CD14-positive monocyte (primary cell): Measurements from ENCODE around the gene FHOD3. TPM values are rescaled to one million over a fixed set of nuclear protein-coding genes. Genes with fewer than 3 reads are reported as not detected.

Experiments
- DNase-seq, 3 donors: peaks; one replicate each; pipeline ENCODE4 v3.0.0-alpha.2; 2011 to 2022
- H2AFZ ChIP-seq: 2 replicates; pipeline ENCODE4 v1.6.0; 2012; ENCODE audit warnings: mild to moderate bottlenecking, low read depth, low read length, inconsistent platforms; ENCODE audit not compliant: insufficient read depth, poor library complexity, severe bottlenecking
- H3K27ac ChIP-seq, 2 donors: 1 replicate in 1 of 2; 2 replicates in 1 of 2; pipeline ENCODE4 v1.5.1; 2012 to 2013; ENCODE audit warnings: low read length in 2 of 2, control low read depth in 1 of 2, inconsistent platforms in 1 of 2, low read depth in 1 of 2, mild to moderate bottlenecking in 1 of 2
- H3K27me3 ChIP-seq, 2 donors: one replicate each; pipeline versions ENCODE4 v1.6.0 to v1.6.1; 2011 to 2013; ENCODE audit warnings: low read length in 2 of 2; ENCODE audit not compliant: control insufficient read depth in 2 of 2, insufficient read depth in 2 of 2
- H3K36me3 ChIP-seq, 2 donors: replicated peaks in 1 of 2; 1 replicate in 1 of 2; 2 replicates in 1 of 2; pipeline versions ENCODE4 v1.5.1 to v1.6.1; 2012 to 2013; ENCODE audit warnings: low read length in 2 of 2, control low read depth in 1 of 2, inconsistent platforms in 1 of 2, mild to moderate bottlenecking in 1 of 2; ENCODE audit not compliant: insufficient read depth in 2 of 2, control insufficient read depth in 1 of 2
- H3K4me1 ChIP-seq, 2 donors: 1 replicate in 1 of 2; 2 replicates in 1 of 2; pipeline versions ENCODE4 v1.5.1 to v1.6.1; 2012 to 2013; ENCODE audit warnings: low read length in 2 of 2, control low read depth in 1 of 2, inconsistent platforms in 1 of 2, mild to moderate bottlenecking in 1 of 2, moderate library complexity in 1 of 2; ENCODE audit not compliant: insufficient read depth in 2 of 2, control insufficient read depth in 1 of 2
- H3K4me2 ChIP-seq: replicated peaks from 2 replicates; pipeline ENCODE3; 2012; ENCODE audit warnings: low read length, moderate library complexity, mild to moderate bottlenecking; ENCODE audit not compliant: poor library complexity, severe bottlenecking; ENCODE audit errors: extremely low read depth
- H3K4me3 ChIP-seq, 3 experiments: fragments of 200-600 bp in 1 of 3; sonication (generic) in 1 of 3; replicated peaks in 1 of 3; 1 replicate in 2 of 3; 2 replicates in 1 of 3; pipeline ENCODE4 v1.5.1; 2011 to 2013; ENCODE audit warnings: low read length in 3 of 3, mild to moderate bottlenecking in 3 of 3, control low read depth in 2 of 3, low read depth in 2 of 3, inconsistent platforms in 1 of 3, moderate library complexity in 1 of 3
- H3K79me2 ChIP-seq: 2 replicates; pipeline ENCODE4 v1.6.0; 2012; ENCODE audit warnings: mild to moderate bottlenecking, control low read depth, inconsistent platforms, low read length, moderate library complexity; ENCODE audit not compliant: insufficient read depth
- H3K9ac ChIP-seq: 2 replicates; pipeline ENCODE4 v1.6.0; 2017; ENCODE audit warnings: low read length, mild to moderate bottlenecking; ENCODE audit not compliant: insufficient read depth, poor library complexity, severe bottlenecking
- H3K9me3 ChIP-seq, 2 donors: replicated peaks in 1 of 2; 1 replicate in 1 of 2; 2 replicates in 1 of 2; pipeline versions ENCODE4 v1.5.1 to v1.6.1; 2012 to 2013; ENCODE audit warnings: low read length in 2 of 2, control low read depth in 1 of 2; ENCODE audit not compliant: control insufficient read depth in 1 of 2, insufficient read depth in 1 of 2
- H4K20me1 ChIP-seq: 2 replicates; pipeline ENCODE4 v1.6.0; 2012; ENCODE audit warnings: mild to moderate bottlenecking, low read length, control low read depth, moderate library complexity; ENCODE audit not compliant: insufficient read depth
- H3K27ac Mint-ChIP-seq, 7 donors: one replicate each; pipeline ENCODE4 v1.8.0; 2020; ENCODE audit warnings: mild to moderate bottlenecking in 7 of 7, mixed read lengths in 7 of 7, moderate library complexity in 6 of 7, inconsistent platforms in 2 of 7
- H3K27me3 Mint-ChIP-seq, 3 donors: one replicate each; pipeline ENCODE4 v1.8.0; 2021 to 2022; ENCODE audit warnings: low read depth in 3 of 3, mild to moderate bottlenecking in 3 of 3, mixed read lengths in 3 of 3, moderate library complexity in 3 of 3, inconsistent platforms in 1 of 3
- H3K36me3 Mint-ChIP-seq, 2 donors: one replicate each; pipeline ENCODE4 v1.8.0; 2020; ENCODE audit warnings: mixed read lengths in 2 of 2, inconsistent platforms in 1 of 2, mild to moderate bottlenecking in 1 of 2
- H3K4me1 Mint-ChIP-seq: one replicate; pipeline ENCODE4 v1.8.0; 2020; ENCODE audit warnings: mild to moderate bottlenecking, mixed read lengths
- H3K4me3 Mint-ChIP-seq, 2 donors: one replicate each; pipeline ENCODE4 v1.8.0; 2020; ENCODE audit warnings: mild to moderate bottlenecking in 2 of 2, mixed read lengths in 2 of 2, moderate library complexity in 1 of 2
- H3K9me3 Mint-ChIP-seq, 7 donors: one replicate each; pipeline ENCODE4 v1.8.0; 2020 to 2022; ENCODE audit warnings: mixed read lengths in 7 of 7, mild to moderate bottlenecking in 6 of 7, moderate library complexity in 6 of 7, inconsistent platforms in 2 of 7
- WGBS: methylation state at CpG from one replicate; pipeline ENCODE4 v1.1.5; 2013; ENCODE audit warnings: missing lambda C conversion rate; ENCODE audit not compliant: insufficient coverage; 5-methylcytosine and 5-hydroxymethylcytosine counted together
- intact Hi-C, 2 donors: fragments of 100-400 bp; cut with micrococcal nuclease; formaldehyde crosslinking; loops; one replicate each; pipeline versions ENCODE4 v1.15.0 to v1.15.1; 2023
- polyA plus RNA-seq, 3 donors: library from polyadenylated mRNA; depleted of rRNA in 1 of 3; unstranded in 2 of 3; stranded (reverse) in 1 of 3; fragments of 300-500 nt in 2 of 3; fragments of >200 nt in 1 of 3; fragmentation: Illumina TruSeq in 2 of 3; gene quantifications; 1 replicate in 2 of 3; 2 replicates in 1 of 3; pipeline ENCODE4 v1.2.3, GENCODE V29; 2012 to 2021
- TF ChIP-seq, protein P1 (sequence below): fragments of 200-600 bp; IDR thresholded peaks from one replicate; pipeline ENCODE4 v1.8.0; 2022; ENCODE audit warnings: antibody characterized with exemption, mild to moderate bottlenecking

Gene FHOD3
- polyA plus RNA-seq, 3 donors = not detected

DNA sequence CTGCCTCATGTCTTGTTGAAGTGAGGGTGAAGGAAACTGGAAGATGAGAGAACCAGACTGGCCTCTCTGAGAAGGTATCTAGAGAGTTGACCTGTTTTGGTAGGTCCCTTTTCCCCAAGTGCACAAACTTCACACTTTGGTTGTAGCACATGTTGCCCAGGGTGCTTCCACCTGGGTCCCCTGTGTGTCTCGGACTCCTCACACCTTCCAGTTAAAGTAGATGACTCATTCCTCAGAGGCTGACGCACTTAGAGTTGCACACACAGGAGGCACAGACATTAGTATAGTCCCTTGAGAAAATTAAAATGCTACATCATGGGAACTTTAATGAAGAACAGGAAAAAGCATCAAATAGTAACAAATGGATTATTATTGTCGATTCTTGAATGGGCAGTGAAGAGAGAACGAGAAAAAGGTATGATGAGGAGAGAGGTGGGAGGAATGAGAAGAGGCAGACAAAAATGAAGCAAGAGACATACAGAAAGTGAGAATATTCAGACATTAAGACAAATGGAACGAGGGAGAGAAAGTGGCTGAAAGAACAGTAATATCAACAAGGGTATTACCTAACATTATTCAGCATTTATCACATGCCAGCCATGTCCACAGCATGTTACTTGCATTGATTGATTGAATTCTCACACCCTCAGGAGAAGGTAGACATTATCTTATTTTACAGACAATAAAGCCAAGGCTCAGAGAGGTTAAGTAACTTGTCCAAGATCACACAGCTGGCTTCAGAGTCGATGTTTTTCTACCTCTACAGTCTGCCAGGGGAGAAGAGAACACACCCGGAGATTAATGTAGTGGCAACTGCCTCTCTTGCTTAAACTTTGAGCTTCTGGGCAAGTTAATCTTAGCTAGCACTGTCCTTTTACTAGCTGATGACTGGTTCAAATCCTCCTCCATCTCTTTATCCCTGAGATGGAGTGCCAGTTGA, 68.6 kb downstream of the FHOD3 start:
- no peak overlapping the region for H3K4me3 ChIP-seq
- Mint-ChIP-seq H3K4me1 (no peaks in the 10 kb centered on the region), H3K9me3 (peaks cover 0 to 10% (median 5%) of the 10 kb centered on the region in 7 donors), H3K4me3 (no peak overlapping the region), H3K27ac (no peak overlapping the region), H3K27me3 (peaks cover 22 to 30% (median 26%) of the 10 kb centered on the region in 3 donors), H3K36me3 (no peaks in the 10 kb centered on the region)
- no peak overlapping the region for H3K27ac ChIP-seq
- intact Hi-C loops = no loop called here
- H2AFZ ChIP-seq = no peak overlapping the region
- H3K27me3 ChIP-seq = peaks cover 0 to 3% of the 10 kb centered on the region in 2 donors
- DNase-seq = no peak
- no peak overlapping the region for H3K4me2 ChIP-seq
- no peaks in the 10 kb centered on the region for H4K20me1 ChIP-seq
- WGBS = 92% methylated on average over 2 of the region's 7 CpGs
- TF ChIP-seq, protein P1, sequence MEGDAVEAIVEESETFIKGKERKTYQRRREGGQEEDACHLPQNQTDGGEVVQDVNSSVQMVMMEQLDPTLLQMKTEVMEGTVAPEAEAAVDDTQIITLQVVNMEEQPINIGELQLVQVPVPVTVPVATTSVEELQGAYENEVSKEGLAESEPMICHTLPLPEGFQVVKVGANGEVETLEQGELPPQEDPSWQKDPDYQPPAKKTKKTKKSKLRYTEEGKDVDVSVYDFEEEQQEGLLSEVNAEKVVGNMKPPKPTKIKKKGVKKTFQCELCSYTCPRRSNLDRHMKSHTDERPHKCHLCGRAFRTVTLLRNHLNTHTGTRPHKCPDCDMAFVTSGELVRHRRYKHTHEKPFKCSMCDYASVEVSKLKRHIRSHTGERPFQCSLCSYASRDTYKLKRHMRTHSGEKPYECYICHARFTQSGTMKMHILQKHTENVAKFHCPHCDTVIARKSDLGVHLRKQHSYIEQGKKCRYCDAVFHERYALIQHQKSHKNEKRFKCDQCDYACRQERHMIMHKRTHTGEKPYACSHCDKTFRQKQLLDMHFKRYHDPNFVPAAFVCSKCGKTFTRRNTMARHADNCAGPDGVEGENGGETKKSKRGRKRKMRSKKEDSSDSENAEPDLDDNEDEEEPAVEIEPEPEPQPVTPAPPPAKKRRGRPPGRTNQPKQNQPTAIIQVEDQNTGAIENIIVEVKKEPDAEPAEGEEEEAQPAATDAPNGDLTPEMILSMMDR = no peak
- no peaks in the 10 kb centered on the region for H3K36me3 ChIP-seq
- no peak overlapping the region for H3K9ac ChIP-seq
- no peaks in the 10 kb centered on the region for H3K4me1 ChIP-seq
- no peaks in the 10 kb centered on the region for H3K9me3 ChIP-seq
- H3K79me2 ChIP-seq = no peaks in the 10 kb centered on the region

- DNase-seq = no peak
- intact Hi-C loops = no loop called here
- Histone ChIP-seq H3K36me3 (no peaks in the 10 kb centered on the region), H3K9me3 (no peaks in the 10 kb centered on the region), H3K27ac (no peak overlapping the region), H4K20me1 (no peaks in the 10 kb centered on the region), H3K27me3 (peaks cover 9% of the 10 kb centered on the region in 2 donors), H3K4me1 (no peaks in the 10 kb centered on the region), H2AFZ (no peak overlapping the region), H3K79me2 (no peaks in the 10 kb centered on the region), H3K4me2 (no peak overlapping the region), H3K4me3 (no peak overlapping the region), H3K9ac (no peak overlapping the region)
- TF ChIP-seq, protein P1 = no peak
- Mint-ChIP-seq H3K9me3 (peaks cover 0 to 13% (median 10%) of the 10 kb centered on the region in 7 donors), H3K27me3 (peaks cover 31 to 36% (median 35%) of the 10 kb centered on the region in 3 donors), H3K4me1 (no peaks in the 10 kb centered on the region), H3K4me3 (no peak overlapping the region), H3K27ac (no peak overlapping the region), H3K36me3 (no peaks in the 10 kb centered on the region)
- 88% methylated on average over 4 of the region's 8 CpGs for WGBS
Observed at GRCh38 chr18:36366994-36367839, 69.7 kb downstream of the FHOD3 start.
